Measurements from ENCODE around the gene AFF1.

AFF1 gene

GRCh38 chr4:86955888-86956451 is 21.2 kb downstream of the AFF1 start:
- DNase-seq (ENCODE audit: low read depth, low spot score), result no peak

- DNase-seq (ENCODE audit: low read depth, low spot score), result no peak
Measured at GRCh38 chr4:86957215-86957614, 22.4 kb downstream of the AFF1 start.

GRCh38 chr4:86959588-86960500 is 25.0 kb downstream of the AFF1 start:
- DNase-seq (ENCODE audit: low read depth, low spot score), result peak; percentile 92

GRCh38 chr4:86960557-86960961 is 25.7 kb downstream of the AFF1 start:
- DNase-seq (ENCODE audit: low read depth, low spot score), result no peak

- no peak for DNase-seq (ENCODE audit: low read depth, low spot score)
Measured at GRCh38 chr4:86961116-86961515, 26.3 kb downstream of the AFF1 start.

- DNase-seq (ENCODE audit: low read depth, low spot score), result no peak
Measured at GRCh38 chr4:86961605-86962295, 26.9 kb downstream of the AFF1 start.

- no peak for DNase-seq (ENCODE audit: low read depth, low spot score)
Measured at GRCh38 chr4:86963697-86964096, 28.9 kb downstream of the AFF1 start.

- no peak for DNase-seq (ENCODE audit: low read depth, low spot score)
Measured at GRCh38 chr4:86965019-86965976, 30.5 kb downstream of the AFF1 start.

GRCh38 chr4:86967073-86967472 is 32.3 kb downstream of the AFF1 start:
- DNase-seq (ENCODE audit: low read depth, low spot score), result no peak

- no peak for DNase-seq (ENCODE audit: low read depth, low spot score)
Measured at GRCh38 chr4:86967798-86968197, 33.0 kb downstream of the AFF1 start.

- DNase-seq (ENCODE audit: low read depth, low spot score), result no peak
Measured at GRCh38 chr4:86968547-86968946, 33.7 kb downstream of the AFF1 start.

- no peak for DNase-seq (ENCODE audit: low read depth, low spot score)
Measured at GRCh38 chr4:86970447-86971354, 35.9 kb downstream of the AFF1 start.

GRCh38 chr4:86971355-86971683 is 36.5 kb downstream of the AFF1 start:
- DNase-seq (ENCODE audit: low read depth, low spot score), result no peak

- no peak for DNase-seq (ENCODE audit: low read depth, low spot score)
Measured at GRCh38 chr4:86972997-86973396, 38.2 kb downstream of the AFF1 start.

GRCh38 chr4:86973668-86974067 is 38.9 kb downstream of the AFF1 start:
- no peak for DNase-seq (ENCODE audit: low read depth, low spot score)

- DNase-seq (ENCODE audit: low read depth, low spot score), result no peak
Measured at GRCh38 chr4:86974551-86974994, 39.8 kb downstream of the AFF1 start.

- DNase-seq (ENCODE audit: low read depth, low spot score), result no peak
Measured at GRCh38 chr4:86975927-86976326, 41.1 kb downstream of the AFF1 start.

GRCh38 chr4:86976801-86977485 is 42.1 kb downstream of the AFF1 start:
- no peak for DNase-seq (ENCODE audit: low read depth, low spot score)

- DNase-seq (ENCODE audit: low read depth, low spot score), result no peak
Measured at GRCh38 chr4:86977621-86978184, 42.9 kb downstream of the AFF1 start.

GRCh38 chr4:86978709-86979108 is 43.9 kb downstream of the AFF1 start:
- no peak for DNase-seq (ENCODE audit: low read depth, low spot score)

All from iPS DF 19.7 (cell line).